ENCODE results near the gene MIOS.

MIOS gene

GRCh38 chr7:7583731-7584130 lies 17.0 kb downstream of the MIOS start:
- peak in 1 of 2 experiments; percentile 8 for DNase-seq
- TF ChIP-seq GATA1 (IDR thresholded peaks at IDR 0.05; ENCODE audit: low read depth, low read length): no peak
- no peak for TF ChIP-seq POLR2A (IDR thresholded peaks at IDR 0.05; ENCODE audit: low read length)

GRCh38 chr7:7584653-7585052 lies 18.0 kb downstream of the MIOS start:
- peak; percentile 8 to 9 for DNase-seq
- TF ChIP-seq POLR2A (IDR thresholded peaks at IDR 0.05; ENCODE audit: low read length) (no peak), GATA1 (IDR thresholded peaks at IDR 0.05; ENCODE audit: low read depth, low read length) (no peak)

GRCh38 chr7:7585241-7585928 lies 18.7 kb downstream of the MIOS start:
- DNase-seq: no peak
- TF ChIP-seq POLR2A (IDR thresholded peaks at IDR 0.05; ENCODE audit: low read length) (no peak), GATA1 (IDR thresholded peaks at IDR 0.05; ENCODE audit: low read depth, low read length) (no peak)

- DNase-seq: peak; percentile 52 to 66
- TF ChIP-seq POLR2A (IDR thresholded peaks at IDR 0.05; ENCODE audit: low read length): no peak
- no peak for TF ChIP-seq GATA1 (IDR thresholded peaks at IDR 0.05; ENCODE audit: low read depth, low read length)
These were observed 28.8 kb downstream of the MIOS start for GRCh38 chr7:7595451-7595850.

GRCh38 chr7:7596176-7596575 lies 29.5 kb downstream of the MIOS start:
- TF ChIP-seq GATA1 (IDR thresholded peaks at IDR 0.05; ENCODE audit: low read depth, low read length) (no peak), POLR2A (IDR thresholded peaks at IDR 0.05; ENCODE audit: low read length) (no peak)
- DNase-seq: no peak

- DNase-seq: no peak
- TF ChIP-seq POLR2A (IDR thresholded peaks at IDR 0.05; ENCODE audit: low read length) (no peak), GATA1 (IDR thresholded peaks at IDR 0.05; ENCODE audit: low read depth, low read length) (no peak)
These were observed 40.3 kb downstream of the MIOS start for GRCh38 chr7:7607010-7607409.

- TF ChIP-seq POLR2A (IDR thresholded peaks at IDR 0.05; ENCODE audit: low read length) (no peak), GATA1 (IDR thresholded peaks at IDR 0.05; ENCODE audit: low read depth, low read length) (no peak)
- DNase-seq: no peak
These were observed 42.6 kb downstream of the MIOS start for GRCh38 chr7:7609330-7609729.

- TF ChIP-seq POLR2A (IDR thresholded peaks at IDR 0.05; ENCODE audit: low read length): no peak
- no peak for TF ChIP-seq GATA1 (IDR thresholded peaks at IDR 0.05; ENCODE audit: low read depth, low read length)
- DNase-seq: no peak
These were observed 45.8 kb downstream of the MIOS start for GRCh38 chr7:7612519-7612918.

- no peak for TF ChIP-seq POLR2A (IDR thresholded peaks at IDR 0.05; ENCODE audit: low read length)
- TF ChIP-seq GATA1 (IDR thresholded peaks at IDR 0.05; ENCODE audit: low read depth, low read length): no peak
- DNase-seq: no peak
These were observed 46.5 kb downstream of the MIOS start for GRCh38 chr7:7613210-7613609.

- no peak for TF ChIP-seq POLR2A (IDR thresholded peaks at IDR 0.05; ENCODE audit: low read length)
- peak; percentile 56 to 85 for DNase-seq
These were observed 47.5 kb downstream of the MIOS start for GRCh38 chr7:7614018-7614741.

- DNase-seq: peak; percentile 13 to 14
- TF ChIP-seq GATA1 (IDR thresholded peaks at IDR 0.05; ENCODE audit: low read depth, low read length): no peak
- peak; percentile 34 for TF ChIP-seq POLR2A (IDR thresholded peaks at IDR 0.05; ENCODE audit: low read length)
These were observed 50.9 kb downstream of the MIOS start for GRCh38 chr7:7617550-7617949.

- TF ChIP-seq GATA1 (IDR thresholded peaks at IDR 0.05; ENCODE audit: low read depth, low read length): no peak
- no peak for TF ChIP-seq POLR2A (IDR thresholded peaks at IDR 0.05; ENCODE audit: low read length)
- no peak for DNase-seq
These were observed 51.7 kb downstream of the MIOS start for GRCh38 chr7:7618410-7618809.

- TF ChIP-seq GATA1 (IDR thresholded peaks at IDR 0.05; ENCODE audit: low read depth, low read length) (no peak), POLR2A (IDR thresholded peaks at IDR 0.05; ENCODE audit: low read length) (no peak)
- DNase-seq: no peak
These were observed 53.6 kb downstream of the MIOS start for GRCh38 chr7:7620236-7620635.

- TF ChIP-seq GATA1 (IDR thresholded peaks at IDR 0.05; ENCODE audit: low read depth, low read length) (no peak), POLR2A (IDR thresholded peaks at IDR 0.05; ENCODE audit: low read length) (no peak)
- no peak for DNase-seq
These were observed 54.0 kb downstream of the MIOS start for GRCh38 chr7:7620644-7621210.

- TF ChIP-seq GATA1 (IDR thresholded peaks at IDR 0.05; ENCODE audit: low read depth, low read length): no peak
- no peak for TF ChIP-seq POLR2A (IDR thresholded peaks at IDR 0.05; ENCODE audit: low read length)
- DNase-seq: no peak
These were observed 61.8 kb downstream of the MIOS start for GRCh38 chr7:7628476-7628875.

All from erythroblast (primary cell).